Measurements from ENCODE around the gene AFAP1.

The AFAP1 gene

DNA sequence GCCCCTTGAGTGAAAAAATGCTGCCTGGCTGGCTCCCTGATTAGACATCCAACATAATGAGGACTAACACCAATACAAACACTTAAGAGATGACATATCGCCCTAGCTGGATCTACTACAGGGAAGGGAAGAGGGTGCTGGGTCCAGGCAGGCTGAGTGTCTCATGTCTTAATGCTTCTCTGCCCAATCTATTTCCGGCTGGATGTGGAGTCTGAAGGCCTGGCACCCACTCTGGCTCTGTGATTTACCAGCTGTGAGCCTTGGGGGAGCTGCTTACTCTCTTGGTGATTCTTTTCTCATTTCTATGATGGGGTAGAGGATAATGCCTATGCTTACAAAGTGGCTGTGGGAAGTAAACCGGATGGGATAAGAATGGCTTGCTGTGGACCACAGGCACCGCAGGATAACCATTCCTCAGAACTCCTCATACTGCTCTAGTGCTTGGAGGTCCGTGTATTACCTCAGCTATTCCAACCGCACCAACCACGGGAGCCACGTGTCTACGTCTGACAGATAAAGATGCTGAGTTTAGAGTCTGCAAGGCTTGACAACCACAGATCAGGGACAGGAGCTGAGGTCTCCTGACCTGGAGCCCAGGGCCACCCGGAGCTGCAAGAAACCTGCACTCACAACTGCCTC, 161.7 kb downstream of the AFAP1 start:
- no peak for DNase-seq

DNA sequence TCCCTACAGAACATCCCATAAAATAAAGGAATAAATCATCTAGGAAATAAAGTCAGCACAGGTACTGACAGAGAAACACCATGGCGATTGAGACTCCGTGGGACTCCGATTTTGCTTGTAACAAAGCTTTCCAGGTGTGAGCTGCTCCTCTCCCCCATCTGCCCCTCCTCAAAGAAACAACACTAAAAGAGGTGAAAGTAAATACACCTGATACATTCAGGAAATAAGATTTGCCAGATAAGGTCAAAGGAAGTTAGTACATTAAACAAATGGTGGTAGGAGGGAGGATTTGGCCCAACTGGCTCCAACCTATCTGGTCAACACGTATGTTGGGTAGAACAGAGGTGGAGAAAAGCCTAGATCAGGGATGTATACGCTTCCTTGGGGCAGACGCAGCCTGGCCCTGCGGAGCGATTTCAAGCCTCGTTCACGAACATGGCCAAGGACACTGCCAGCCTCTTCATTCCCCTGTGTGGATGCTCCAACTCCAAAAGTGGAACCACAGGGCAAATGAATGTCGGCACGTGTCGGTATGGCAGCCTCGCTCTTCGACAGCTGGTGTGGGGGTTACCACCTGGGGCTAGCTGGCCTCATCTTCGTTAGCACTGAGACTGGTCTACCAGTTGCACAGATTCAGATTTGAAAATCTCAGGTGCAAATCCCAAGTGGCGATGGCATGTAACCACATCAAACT, 162.5 kb downstream of the AFAP1 start:
- DNase-seq = no peak

DNA sequence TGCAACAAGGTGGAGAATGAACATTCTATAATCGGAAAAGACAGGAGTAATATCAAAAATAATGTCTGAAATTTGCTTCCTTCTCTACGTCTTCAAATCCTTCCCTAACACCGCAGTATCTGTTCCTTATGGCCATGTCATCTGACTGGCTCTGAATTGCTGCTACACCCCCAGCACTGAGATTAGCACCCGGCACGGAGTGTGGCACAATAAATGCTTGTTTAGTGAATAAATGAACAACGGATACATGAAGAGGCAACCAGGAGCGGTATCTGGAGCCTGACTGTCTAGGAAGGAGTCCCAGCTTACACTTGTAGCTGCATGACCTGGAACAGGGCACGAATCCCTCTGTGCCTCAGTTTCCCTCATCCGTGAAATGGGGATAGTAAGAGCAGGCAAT, 164.3 kb downstream of the AFAP1 start:
- DNase-seq = no peak

DNA sequence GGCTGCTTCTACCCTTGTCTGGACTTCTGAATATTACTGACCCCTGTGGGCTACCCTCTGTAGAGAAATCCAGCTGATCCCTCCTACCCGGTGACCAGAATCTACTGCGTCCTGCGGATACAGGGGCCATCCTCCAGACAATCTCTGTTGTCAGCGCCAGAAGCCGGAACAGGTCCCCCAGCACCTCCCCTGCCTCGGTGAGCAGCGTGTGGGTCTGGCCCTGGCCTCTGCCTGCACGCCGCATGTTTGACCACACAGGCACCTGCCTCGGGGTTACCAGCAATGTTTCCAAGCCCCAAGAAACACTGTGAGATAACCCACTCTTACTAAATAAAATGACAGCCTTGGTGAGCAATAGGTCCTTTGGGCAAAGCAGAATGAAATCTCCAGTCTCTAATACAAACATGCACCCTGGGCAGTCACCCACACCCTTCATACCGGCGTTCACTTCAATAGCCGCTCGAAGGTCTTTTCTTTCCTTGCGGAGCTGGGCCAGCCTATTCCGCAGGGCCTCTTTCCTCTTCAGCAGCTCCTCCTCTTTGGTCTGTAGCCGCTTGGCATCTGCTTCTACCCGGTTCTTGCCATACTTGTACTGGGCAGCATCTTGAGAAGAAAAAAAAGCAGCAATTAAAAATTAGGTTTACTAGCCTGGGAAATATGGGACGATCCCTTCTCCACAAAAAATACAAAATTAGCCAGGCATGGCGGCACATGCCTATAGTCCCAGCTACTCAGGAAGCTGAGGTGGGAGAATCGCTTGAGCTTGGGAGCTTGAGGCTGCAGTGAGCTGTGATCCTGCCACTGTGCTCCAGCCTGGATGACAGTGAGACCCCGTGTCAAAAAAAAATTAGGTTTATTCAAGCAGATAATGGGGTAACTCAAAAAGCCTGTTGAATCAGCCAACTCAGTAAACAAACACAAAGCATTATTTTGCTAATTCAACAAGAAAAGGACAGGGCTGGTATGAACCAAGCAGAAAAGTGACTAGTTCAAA, 165.1 kb downstream of the AFAP1 start:
- no peak for DNase-seq

DNA sequence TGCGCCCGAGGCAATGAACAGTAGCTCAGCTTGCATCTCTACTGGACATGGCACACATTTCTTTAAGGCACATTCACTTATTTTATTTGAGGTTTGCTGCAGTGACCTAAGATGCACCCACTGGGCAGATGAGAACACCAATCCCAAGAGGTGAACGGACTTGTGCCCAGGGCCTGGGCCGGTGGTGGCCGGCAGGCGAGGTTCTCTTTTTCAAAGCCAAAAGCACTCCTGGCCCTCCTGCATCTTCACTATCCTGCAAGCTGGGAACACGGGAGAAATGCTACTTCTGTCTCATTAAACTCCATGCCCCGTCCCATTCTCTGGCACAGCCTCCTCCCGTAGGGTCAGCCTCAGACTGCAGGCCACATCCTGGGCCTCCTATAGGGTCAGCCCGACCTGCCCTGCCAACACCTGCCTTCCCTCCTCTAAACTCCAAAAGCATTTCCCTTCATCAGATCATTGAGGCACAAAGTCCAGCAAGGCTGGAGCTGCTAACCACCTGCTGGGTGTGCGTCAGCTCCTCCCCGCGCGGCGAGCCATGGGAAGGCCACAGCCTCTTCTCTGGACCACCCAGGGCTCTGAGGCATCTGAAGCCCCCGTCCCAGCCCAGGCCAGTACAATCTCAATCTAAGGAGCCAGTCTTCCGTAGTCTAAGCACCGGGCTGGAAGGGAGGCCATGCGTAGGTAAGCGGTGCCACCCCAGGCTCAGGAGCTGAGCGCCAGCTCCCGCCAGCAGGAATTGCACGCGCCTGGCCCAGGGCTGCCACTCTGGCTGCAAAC, 166.1 kb downstream of the AFAP1 start:
- DNase-seq = no peak

DNA sequence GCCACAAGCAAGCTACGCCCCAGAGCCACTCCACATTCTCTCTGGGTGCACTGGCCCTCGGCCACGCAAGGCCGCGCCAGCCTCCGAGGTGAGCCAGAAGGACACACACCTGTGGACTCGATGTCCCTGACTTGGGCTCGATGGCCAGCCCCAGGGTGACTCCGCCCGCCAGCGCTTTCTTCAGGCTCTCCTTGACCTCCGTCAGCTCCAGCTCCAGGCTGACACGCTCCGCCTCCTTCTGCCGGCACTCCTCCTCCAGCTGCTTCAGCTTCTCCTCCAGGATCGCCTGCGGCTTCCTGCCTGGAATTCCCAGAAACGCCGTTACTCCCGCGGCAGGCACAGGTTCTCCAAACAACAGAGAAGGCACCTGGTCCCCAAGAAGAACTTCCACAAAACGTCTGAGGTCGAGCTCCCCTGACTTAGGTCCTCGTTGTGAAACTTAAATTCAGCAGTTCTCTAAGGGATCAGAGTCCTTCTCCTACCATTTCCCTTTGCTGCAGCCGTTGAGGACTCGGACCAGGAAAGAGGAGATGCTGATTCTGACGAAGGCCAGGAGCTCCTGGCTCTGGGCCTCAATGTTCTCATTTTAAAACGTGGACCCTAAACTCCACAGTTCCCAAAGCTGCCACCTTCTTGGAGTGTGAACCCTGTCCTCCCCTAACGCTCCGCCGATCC, 166.8 kb downstream of the AFAP1 start:
- no peak for DNase-seq

GRCh38 chr4:7771541-7772507, 167.8 kb downstream of the AFAP1 start:
- no peak for DNase-seq

- no peak for DNase-seq
Measured at GRCh38 chr4:7771056-7771455, 168.6 kb downstream of the AFAP1 start.

DNA sequence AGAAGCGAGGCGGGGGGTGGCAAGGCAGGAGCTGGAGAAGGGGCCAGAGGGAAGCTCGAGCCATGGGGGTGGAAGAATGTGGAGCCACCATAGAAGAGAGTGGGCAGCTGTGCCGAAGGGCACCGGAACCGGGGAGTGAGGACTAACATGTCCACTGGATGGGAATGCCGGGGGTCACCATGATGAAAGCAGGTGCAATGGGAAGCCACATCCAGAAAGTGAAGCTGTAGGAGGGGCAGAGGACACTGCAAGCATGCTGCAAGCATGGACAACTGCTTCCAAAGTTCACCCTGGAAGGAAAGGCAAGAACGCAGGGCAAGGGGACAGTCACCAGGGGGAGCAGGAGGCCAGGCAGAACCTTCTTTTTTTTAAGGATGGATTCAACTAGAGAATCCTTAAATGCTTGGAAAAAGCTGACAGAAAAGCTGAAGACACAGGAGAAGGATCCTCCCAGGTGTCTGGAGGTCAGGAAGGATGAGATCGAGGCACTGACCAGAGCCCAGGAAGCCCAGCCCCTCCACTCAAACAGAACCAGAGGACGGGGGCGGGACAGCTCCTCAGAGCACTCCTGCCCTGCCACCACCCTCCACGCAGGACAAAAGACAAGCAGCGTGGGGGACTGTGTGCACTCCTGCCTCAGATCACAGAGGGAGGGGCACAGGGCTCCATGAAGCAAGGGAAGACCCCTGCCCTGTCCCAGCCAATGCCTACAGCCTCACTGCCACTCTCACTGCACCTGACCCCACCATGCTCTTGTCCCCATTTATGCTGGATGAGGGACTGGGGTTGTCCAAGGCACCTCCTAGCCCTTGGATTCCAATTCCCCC, 169.2 kb downstream of the AFAP1 start:
- no peak for DNase-seq

- no peak for DNase-seq
Measured at GRCh38 chr4:7769396-7770223, 170.1 kb downstream of the AFAP1 start.

DNA sequence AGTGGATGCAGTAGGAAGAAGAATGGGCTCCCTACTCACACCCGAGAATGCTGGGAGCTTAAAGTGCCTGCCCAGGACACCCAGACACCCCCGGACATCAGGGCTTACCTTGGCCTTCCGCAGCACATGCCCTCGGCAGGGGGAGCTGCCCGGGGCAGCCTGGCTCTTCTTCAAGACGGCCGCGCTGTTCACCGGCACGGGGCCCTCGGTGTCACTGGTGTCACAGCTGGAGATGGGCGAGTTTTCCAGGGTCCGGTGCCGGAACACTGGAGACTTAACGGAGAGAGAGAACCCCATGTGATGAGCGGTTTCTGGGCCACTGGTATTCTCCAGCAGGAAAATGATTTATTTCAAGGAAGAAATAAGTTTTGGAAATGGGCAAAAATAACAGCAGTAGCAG, 170.9 kb downstream of the AFAP1 start:
- no peak for DNase-seq

DNA sequence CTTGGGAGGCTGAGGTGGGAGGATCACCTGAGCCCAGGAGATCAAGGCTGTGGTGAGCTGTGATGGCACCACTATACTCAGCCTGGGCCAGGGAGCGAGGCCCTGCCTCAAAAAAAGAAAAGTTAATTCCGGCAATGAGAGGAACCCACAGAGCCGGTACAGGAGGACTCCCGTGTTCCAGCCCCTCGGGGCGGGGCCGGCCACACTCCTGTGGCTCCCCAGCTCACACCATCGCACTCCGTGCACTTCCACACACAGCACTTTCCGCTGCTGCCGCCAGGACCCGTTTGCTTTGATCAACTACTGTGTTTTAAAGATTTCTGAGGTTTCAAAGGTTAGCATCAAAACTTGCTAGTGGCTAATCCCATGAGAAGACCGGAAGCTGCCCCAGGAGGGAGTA, 171.7 kb downstream of the AFAP1 start:
- no peak for DNase-seq

- DNase-seq = no peak
Measured at GRCh38 chr4:7767526-7767925, 172.1 kb downstream of the AFAP1 start.

DNA sequence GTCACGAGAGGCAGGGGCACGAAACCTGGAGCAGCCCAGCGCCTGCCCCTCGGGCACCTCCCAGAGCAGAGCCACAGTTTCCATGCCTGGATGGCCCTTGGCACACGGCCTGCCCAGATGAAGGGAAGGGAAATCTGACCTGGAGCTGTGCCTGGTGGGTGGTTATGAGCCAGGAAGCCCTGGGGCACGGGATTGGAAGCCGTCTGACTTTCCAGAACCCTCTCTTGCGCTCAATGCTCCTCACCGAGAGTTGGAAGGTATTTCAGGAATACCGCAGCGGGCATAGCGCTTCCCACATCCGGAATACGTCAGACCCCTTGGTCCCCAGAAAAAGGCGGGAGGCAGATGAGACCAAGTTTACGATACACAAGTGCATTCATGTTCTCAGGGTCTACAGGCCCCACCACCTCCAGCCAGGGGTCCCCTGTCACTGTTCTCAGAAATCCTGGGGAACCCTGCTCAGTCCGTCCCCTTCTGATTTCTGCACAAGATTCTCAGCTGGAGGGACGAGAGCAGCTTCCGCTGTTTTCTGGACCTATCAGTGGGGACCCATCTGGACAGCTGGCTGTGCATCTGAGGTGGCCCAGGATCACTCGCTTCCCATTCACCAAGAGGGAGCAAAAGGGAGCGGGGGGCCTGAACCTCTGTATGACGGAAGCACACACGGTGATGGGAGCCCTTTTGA, 172.9 kb downstream of the AFAP1 start:
- no peak for DNase-seq

GRCh38 chr4:7766086-7766485, 173.6 kb downstream of the AFAP1 start:
- DNase-seq = no peak

GRCh38 chr4:7765666-7766065, 174.0 kb downstream of the AFAP1 start:
- DNase-seq = no peak

DNA sequence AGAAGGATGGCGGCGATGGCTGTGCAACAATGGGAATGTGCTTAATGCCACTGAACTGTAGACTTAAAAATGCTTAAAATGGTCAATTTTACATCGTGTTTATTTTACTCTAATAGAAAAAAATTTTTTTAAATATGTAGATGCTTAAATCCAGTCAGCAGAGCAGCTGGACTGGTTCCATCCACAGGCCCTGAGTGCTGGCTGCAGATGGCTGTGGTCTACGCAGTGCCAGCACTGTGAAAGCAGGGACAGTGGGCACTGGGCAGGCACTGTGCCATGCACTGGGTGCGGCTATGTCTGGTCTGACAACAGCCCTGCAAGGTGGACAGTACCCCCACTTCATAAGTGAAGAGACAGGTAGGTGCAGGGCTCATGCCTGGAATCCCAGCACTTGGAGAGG, 175.2 kb downstream of the AFAP1 start:
- DNase-seq = no peak

DNA sequence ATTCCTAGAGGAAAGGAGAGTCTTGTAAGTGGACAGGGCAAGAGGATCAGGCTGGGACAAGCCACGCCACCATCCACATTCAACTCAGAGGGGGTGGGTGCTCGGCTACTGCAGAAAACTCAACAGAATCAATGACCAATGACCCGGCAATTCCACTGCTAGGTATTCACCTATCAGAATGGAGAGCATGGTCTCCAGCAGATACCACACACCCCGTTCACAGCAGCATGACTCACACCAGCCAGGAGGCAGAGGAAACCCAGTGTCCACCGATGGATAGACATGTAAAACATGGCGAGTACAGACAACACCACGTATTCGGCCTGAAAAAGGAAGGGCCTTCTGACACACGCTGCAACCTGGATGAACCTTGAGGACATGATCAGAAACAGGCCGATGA, 175.9 kb downstream of the AFAP1 start:
- DNase-seq = no peak

DNA sequence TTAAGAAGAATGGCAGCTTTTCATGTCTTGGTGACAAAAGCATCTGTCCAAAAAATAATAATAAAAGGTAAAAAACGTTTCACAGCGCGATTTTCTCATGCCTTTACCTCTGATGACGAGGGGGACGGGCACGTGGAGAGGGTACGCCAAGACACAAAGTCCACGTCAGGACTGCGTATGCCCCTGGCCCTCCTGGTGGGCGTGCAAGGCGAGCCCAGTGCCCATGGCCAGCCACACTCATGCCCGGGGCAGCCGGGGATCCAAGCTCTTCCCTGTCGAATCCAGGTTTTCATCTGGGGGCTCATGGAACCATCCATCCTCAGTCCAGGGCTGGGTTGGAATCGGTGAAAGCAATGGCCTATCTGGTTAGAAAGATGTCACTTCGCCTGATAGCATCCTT, 176.6 kb downstream of the AFAP1 start:
- DNase-seq = no peak
